ENCODE data around the gene SLC6A8.
A peak's percentile ranks its signal among the peaks of the same experiment; 100 is the strongest.

SLC6A8 gene

DNA sequence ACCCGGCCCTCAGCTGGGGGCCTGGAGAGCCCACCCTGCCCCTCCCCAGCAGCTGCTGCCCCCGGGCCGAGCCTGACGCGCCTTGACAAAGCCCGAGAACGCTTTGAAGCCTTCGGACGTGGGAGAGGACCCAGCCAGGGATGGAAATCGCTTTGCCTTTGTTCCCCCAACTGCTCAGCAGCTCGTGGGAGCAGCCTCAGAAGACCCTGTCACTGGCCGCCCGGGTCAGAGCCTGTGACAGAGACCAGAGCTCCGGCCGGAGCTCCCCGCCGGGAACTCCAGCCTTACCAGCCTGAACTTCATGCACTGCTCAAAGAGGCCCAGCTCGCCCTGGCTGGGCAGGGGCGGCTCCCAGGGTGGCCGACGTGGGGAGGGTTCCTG, 2.6 kb upstream of the SLC6A8 start:
- TF ChIP-seq, protein P1, sequence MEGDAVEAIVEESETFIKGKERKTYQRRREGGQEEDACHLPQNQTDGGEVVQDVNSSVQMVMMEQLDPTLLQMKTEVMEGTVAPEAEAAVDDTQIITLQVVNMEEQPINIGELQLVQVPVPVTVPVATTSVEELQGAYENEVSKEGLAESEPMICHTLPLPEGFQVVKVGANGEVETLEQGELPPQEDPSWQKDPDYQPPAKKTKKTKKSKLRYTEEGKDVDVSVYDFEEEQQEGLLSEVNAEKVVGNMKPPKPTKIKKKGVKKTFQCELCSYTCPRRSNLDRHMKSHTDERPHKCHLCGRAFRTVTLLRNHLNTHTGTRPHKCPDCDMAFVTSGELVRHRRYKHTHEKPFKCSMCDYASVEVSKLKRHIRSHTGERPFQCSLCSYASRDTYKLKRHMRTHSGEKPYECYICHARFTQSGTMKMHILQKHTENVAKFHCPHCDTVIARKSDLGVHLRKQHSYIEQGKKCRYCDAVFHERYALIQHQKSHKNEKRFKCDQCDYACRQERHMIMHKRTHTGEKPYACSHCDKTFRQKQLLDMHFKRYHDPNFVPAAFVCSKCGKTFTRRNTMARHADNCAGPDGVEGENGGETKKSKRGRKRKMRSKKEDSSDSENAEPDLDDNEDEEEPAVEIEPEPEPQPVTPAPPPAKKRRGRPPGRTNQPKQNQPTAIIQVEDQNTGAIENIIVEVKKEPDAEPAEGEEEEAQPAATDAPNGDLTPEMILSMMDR (IDR thresholded peaks at IDR 0.05; ENCODE audit: control insufficient read depth, insufficient read depth, low read depth, low read length, missing control alignments), result no peak
- no peak for DNase-seq (ENCODE audit: low read depth)
- H3K4me3 ChIP-seq (ENCODE audit: control insufficient read depth, low read depth, low read length), result no peak overlapping the region

DNA sequence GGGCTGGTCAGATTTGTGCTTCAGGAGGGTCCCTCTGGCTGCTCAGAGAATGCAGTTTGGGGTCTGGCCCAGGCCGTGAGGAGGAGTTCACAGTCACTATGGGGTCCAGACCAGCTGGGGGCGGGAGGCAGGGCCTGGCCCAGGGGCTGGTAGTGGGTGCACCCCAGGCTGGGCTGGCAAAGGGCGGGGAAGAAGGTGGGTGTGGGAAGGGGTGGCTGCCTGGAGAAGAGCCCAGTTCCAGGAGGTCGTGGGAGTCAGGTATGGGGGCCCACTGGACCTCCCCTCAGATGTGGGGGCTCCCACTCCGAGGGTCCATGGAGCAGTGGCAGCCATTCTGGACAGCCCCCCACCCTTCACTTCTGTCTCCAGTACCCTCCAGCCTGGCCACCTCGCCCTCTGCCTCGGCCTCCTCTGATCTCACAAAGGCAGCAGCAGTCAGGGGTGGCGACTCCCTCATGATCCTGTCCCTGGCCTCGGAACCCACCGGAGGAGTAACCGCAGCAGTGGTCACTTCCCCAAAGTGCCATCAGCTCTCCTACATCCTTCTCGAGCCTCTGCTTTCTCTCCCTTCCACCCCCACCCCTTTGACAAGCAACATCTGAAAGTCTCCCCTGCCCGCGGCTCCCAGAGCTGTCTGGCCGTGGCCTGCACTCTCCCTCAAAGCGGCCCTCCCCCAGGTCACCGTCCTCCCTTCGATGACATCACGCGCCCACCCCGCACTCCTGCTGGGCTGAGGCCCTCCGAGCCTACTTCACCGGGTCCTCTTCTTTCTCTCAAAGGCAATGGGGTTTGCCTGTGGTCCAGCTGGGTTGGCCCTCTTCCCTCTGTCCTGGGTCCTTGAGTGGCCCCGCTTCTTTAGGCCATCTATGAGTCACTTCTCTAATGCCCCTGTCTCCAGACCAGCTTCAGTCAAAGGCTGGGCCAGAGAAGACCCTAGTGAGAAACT, 1.7 kb upstream of the SLC6A8 start:
- TF ChIP-seq, protein P1 (IDR thresholded peaks at IDR 0.05; ENCODE audit: control insufficient read depth, insufficient read depth, low read depth, low read length, missing control alignments), result no peak
- no peak overlapping the region for H3K4me3 ChIP-seq (ENCODE audit: control insufficient read depth, low read depth, low read length)
- DNase-seq (ENCODE audit: low read depth), result no peak

DNA sequence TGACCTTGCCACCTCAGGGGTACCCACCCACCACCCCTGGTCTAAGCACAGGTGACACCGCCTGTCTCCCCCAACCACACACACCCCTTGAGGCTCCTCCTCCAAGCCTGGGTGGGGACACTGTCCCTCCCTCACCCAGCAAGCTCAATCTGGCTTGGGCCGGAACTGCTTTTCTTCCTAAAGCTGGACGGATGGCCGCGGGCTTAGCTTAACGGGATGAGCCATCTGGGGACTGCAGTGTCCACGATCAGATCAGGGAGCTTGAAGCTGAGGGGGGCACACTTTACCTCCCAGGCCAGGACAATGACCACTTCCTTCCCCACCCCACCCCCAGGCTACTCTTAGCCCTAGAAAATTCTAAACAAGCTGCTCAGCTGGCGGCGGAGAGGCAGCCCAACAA, 1.0 kb upstream of the SLC6A8 start:
- DNase-seq (ENCODE audit: low read depth), result no peak
- TF ChIP-seq, protein P1 (IDR thresholded peaks at IDR 0.05; ENCODE audit: control insufficient read depth, insufficient read depth, low read depth, low read length, missing control alignments), result no peak
- no peak overlapping the region for H3K4me3 ChIP-seq (ENCODE audit: control insufficient read depth, low read depth, low read length)

DNA sequence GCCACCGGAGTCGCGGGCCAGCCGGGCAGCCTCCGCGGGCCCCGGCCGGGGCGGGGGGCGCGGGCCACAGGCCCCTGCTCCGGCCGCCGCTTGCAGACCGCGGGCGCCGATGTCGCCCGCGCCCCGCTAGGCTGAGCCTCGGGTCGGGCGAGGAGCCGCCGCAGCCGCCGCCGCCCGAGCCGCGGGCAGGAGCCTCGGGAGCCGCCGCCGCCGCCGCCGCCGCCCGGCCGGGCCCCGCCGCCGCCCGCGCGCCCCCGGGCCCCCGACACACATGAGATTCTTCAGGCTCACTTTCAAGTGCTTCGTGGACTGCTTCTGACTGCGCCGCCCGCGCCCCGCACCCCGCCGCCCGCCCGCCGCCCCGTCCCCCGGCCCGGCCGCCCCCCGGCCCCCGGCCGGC, 345 bp downstream of the SLC6A8 start:
- TF ChIP-seq, protein P1 (IDR thresholded peaks at IDR 0.05; ENCODE audit: control insufficient read depth, insufficient read depth, low read depth, low read length, missing control alignments), result no peak
- no peak for DNase-seq (ENCODE audit: low read depth)
- no peak overlapping the region; the same call in 1 of the 2 replicates for H3K4me3 ChIP-seq (ENCODE audit: control insufficient read depth, low read depth, low read length)

DNA sequence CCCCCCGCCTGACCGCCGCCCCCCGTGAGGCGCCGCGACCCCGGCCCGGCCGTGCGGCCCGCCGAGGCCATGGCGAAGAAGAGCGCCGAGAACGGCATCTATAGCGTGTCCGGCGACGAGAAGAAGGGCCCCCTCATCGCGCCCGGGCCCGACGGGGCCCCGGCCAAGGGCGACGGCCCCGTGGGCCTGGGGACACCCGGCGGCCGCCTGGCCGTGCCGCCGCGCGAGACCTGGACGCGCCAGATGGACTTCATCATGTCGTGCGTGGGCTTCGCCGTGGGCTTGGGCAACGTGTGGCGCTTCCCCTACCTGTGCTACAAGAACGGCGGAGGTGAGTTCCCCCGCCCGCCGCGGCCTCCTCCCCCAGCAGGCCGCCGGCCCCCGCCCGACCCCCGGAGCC, 780 bp downstream of the SLC6A8 start:
- peak overlapping the region; percentile 32 for H3K4me3 ChIP-seq (ENCODE audit: control insufficient read depth, low read depth, low read length)
- no peak for DNase-seq (ENCODE audit: low read depth)
- TF ChIP-seq, protein P1 (IDR thresholded peaks at IDR 0.05; ENCODE audit: control insufficient read depth, insufficient read depth, low read depth, low read length, missing control alignments), result no peak

DNA sequence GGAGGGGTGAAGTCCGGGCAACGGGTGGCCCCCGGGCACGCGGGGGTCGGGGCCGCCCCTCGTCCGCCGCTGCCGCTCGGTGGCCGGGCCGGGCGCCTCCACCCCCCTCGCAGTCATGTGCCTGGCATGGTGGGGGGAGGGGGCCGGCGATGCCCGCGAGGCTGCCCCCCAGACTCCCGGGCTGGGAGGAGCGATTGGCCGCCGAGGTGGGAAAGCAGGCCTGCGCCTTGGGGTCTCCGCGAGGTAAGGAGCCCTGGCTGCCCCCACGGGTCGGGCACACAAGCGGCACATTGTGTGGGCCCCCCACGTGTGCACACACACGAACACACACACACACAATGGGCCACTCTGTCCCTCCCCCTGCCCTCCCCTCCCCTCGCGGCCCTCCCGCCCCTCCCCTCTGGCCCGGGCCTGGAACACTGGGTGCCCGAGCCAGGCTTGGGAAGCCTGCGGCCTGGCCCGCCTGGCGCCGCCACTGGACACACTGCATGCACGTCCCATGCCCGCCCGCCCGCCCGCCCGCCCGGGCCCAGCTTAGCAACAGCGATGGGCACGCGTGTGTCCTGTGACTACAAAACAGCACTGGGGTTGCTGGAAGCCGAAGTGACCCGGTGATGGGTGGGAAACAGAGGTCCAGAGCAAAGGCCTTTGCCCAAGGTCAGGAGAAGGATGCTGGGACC, 1.3 kb downstream of the SLC6A8 start:
- H3K4me3 ChIP-seq (ENCODE audit: control insufficient read depth, low read depth, low read length), result peak overlapping the region; percentile 33
- no peak for DNase-seq (ENCODE audit: low read depth)
- TF ChIP-seq, protein P1 (IDR thresholded peaks at IDR 0.05; ENCODE audit: control insufficient read depth, insufficient read depth, low read depth, low read length, missing control alignments), result no peak

All from AG09309 (cell line).